Upper lobe of left lung (tissue), 6 donors: ENCODE data around the gene MYLK3. TPM values are rescaled to one million over a fixed set of nuclear protein-coding genes. Genes with fewer than 3 reads are reported as not detected.
A peak's percentile ranks its signal among the peaks of the same experiment; 100 is the strongest.

Source experiments
- ATAC-seq, 2 donors: fragments of 200-7000 bp; cut with Tn5 transposase; one replicate each; pipeline ENCODE4 v1.9.1; 2022; ENCODE audit warnings: mild to moderate bottlenecking in 2 of 2, moderate library complexity in 2 of 2; ENCODE audit not compliant: low FRiP score in 2 of 2
- DNase-seq, 2 donors: peaks; one replicate each; pipeline ENCODE4 v3.0.0-alpha.2; 2019 to 2020
- H3K27ac ChIP-seq, 4 donors: fragments of 200-600 bp; sonication (generic); one replicate each; pipeline ENCODE4 v1.5.1; 2016 to 2019
- H3K27me3 ChIP-seq, 4 donors: fragments of 200-600 bp; sonication (generic); one replicate each; pipeline ENCODE4 v1.5.1; 2017 to 2019
- H3K36me3 ChIP-seq, 4 donors: fragments of 200-600 bp; sonication (generic); one replicate each; pipeline ENCODE4 v1.5.1; 2016 to 2019
- H3K4me1 ChIP-seq, 4 donors: fragments of 200-600 bp; sonication (generic); one replicate each; pipeline ENCODE4 v1.5.1; 2018 to 2019
- H3K4me3 ChIP-seq, 4 donors: fragments of 200-600 bp; sonication (generic); one replicate each; pipeline ENCODE4 v1.5.1; 2017 to 2019; ENCODE audit warnings: mild to moderate bottlenecking in 2 of 4, moderate library complexity in 1 of 4
- H3K9me3 ChIP-seq, 4 donors: fragments of 200-600 bp; sonication (generic); one replicate each; pipeline ENCODE4 v1.5.1; 2018 to 2019
- CTCF ChIP-seq, 6 experiments: fragments of 450-650 bp in 4 of 6; fragments of 200-600 bp in 2 of 6; sonication (generic) in 2 of 6; IDR thresholded peaks; one replicate each; pipeline ENCODE4 v1.5.1; 2016 to 2019; ENCODE audit warnings: antibody characterized with exemption in 6 of 6
- EP300 ChIP-seq, 4 donors: sonication (generic); formaldehyde crosslinking; IDR thresholded peaks; one replicate each; pipeline ENCODE4 v1.5.1; 2017; ENCODE audit warnings: antibody characterized with exemption in 4 of 4, control low read depth in 2 of 4
- POLR2A ChIP-seq, 4 donors: fragments of 450-650 bp; IDR thresholded peaks; one replicate each; pipeline ENCODE4 v1.5.1; 2016 to 2017; ENCODE audit warnings: antibody characterized with exemption in 4 of 4, mild to moderate bottlenecking in 2 of 4
- POLR2AphosphoS5 ChIP-seq, 2 donors: sonication (generic); formaldehyde crosslinking; IDR thresholded peaks; one replicate each; pipeline ENCODE4 v1.5.1; 2017; ENCODE audit warnings: antibody characterized with exemption in 2 of 2
- whole genome bisulfite sequencing, 2 donors: methylation state at CpG; one replicate each; pipeline ENCODE4 v1.1.5; 2017 to 2018; 5-methylcytosine and 5-hydroxymethylcytosine counted together
- total RNA-seq, 6 donors: library from RNA; depleted of rRNA in 4 of 6; stranded (reverse); fragments of >200 nt in 4 of 6; gene quantifications; one replicate each; pipeline versions ENCODE4 v1.1.0 to v1.2.1, GENCODE V29; 2016 to 2021
- donor health status: DM: no; HTN: no; CAD: no; lungs with moderate emphysema.
- donor health status: DM: no; HTN: yes; CAD: no; lungs with severe emphysema.

The MYLK3 gene
- total RNA-seq, 6 donors from 2014 or later = 0.11 to 4.2 (median 1.1) TPM

GRCh38 chr16:46712911-46713310 lies 35.2 kb downstream of the MYLK3 start:
- H3K27ac ChIP-seq = peak overlapping the region in 1 of 4 donors; percentile 22
- H3K27me3 ChIP-seq = no peaks in the 10 kb centered on the region
- no peak overlapping the region for H3K4me3 ChIP-seq
- TF ChIP-seq EP300 (IDR thresholded peaks at IDR 0.05) = no peak
- TF ChIP-seq POLR2A (IDR thresholded peaks at IDR 0.05) = no peak
- no peak for TF ChIP-seq POLR2AphosphoS5 (IDR thresholded peaks at IDR 0.05)
- TF ChIP-seq CTCF (IDR thresholded peaks at IDR 0.05) = no peak
- ATAC-seq (no peak), DNase-seq (no peak)
- no peaks in the 10 kb centered on the region for H3K36me3 ChIP-seq
- no peaks in the 10 kb centered on the region for H3K4me1 ChIP-seq
- 69 to 71% methylated on average over 3 of the region's 3 CpGs for WGBS, 2 donors
- no peaks in the 10 kb centered on the region for H3K9me3 ChIP-seq

- WGBS, 2 donors = 57 to 73% methylated on average over 10 of the region's 10 CpGs
- H3K4me3 ChIP-seq = no peak overlapping the region
- H3K36me3 ChIP-seq = no peaks in the 10 kb centered on the region
- ATAC-seq = peak in 1 of 2 donors; percentile 64
- H3K27ac ChIP-seq = no peak overlapping the region
- H3K9me3 ChIP-seq = no peaks in the 10 kb centered on the region
- H3K27me3 ChIP-seq = no peaks in the 10 kb centered on the region
- no peaks in the 10 kb centered on the region for H3K4me1 ChIP-seq
- TF ChIP-seq CTCF (IDR thresholded peaks at IDR 0.05) (no peak), EP300 (IDR thresholded peaks at IDR 0.05) (no peak), POLR2A (IDR thresholded peaks at IDR 0.05) (no peak), POLR2AphosphoS5 (IDR thresholded peaks at IDR 0.05) (no peak)
- peak in 1 of 2 donors; percentile 53 for DNase-seq
These were observed 36.8 kb downstream of the MYLK3 start for GRCh38 chr16:46711106-46712058.

DNA sequence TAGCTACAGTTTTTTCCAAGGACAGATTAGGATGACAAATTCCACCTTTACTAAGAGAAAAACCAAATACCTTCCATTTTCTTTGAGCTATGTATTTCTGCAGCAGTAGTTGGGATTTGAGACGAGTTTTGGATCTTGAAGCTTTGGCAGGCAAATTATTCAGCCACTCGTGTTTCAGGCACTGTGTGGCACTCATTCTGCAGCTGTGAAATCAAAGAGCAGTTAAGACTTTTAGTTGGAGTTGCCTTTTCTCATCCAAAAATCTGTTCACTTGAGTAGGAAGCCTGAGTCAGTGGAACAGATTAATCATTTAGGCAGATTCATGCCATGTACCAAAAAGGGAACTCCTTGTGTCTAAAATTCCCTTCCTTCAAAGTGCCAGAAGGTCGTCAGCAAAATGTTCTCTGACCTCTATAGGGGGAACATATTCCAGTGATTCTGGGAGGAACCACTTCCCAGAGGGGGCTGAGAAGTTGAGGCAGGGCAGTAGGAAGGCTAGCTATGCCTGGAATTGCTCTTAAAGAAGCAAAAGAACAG lies 38.6 kb downstream of the MYLK3 start:
- H3K27me3 ChIP-seq = no peaks in the 10 kb centered on the region
- TF ChIP-seq EP300 (IDR thresholded peaks at IDR 0.05) = no peak
- no peak for TF ChIP-seq CTCF (IDR thresholded peaks at IDR 0.05)
- TF ChIP-seq POLR2AphosphoS5 (IDR thresholded peaks at IDR 0.05) = no peak
- no peak for TF ChIP-seq POLR2A (IDR thresholded peaks at IDR 0.05)
- DNase-seq = no peak
- H3K36me3 ChIP-seq = no peaks in the 10 kb centered on the region
- no peaks in the 10 kb centered on the region for H3K9me3 ChIP-seq
- no peak overlapping the region for H3K27ac ChIP-seq
- no peaks in the 10 kb centered on the region for H3K4me1 ChIP-seq
- no peak overlapping the region for H3K4me3 ChIP-seq
- ATAC-seq = no peak
- 35 to 43% methylated on average over 3 of the region's 3 CpGs for WGBS, 2 donors

DNA sequence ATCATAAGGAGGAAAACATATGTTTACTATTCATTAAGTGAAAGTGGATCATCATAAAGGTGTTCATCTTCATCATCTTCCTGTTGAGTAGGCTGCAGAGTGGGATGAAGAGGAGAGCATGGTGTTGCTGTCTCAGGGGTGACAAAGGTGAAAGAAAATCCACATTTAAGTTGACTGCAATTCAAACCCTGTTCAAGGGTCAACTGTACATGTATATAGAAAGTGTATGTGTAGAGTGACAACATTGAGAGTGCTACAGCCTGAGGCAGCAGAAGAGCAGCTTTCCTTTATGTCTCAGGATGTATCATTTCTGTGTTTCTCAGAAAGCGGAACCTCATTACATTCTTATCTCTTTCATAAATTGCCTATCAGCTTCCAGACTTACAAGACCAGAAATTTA lies 41.5 kb downstream of the MYLK3 start:
- Histone ChIP-seq H3K4me3 (no peak overlapping the region), H3K9me3 (no peaks in the 10 kb centered on the region), H3K27me3 (no peaks in the 10 kb centered on the region), H3K27ac (no peak overlapping the region), H3K36me3 (no peaks in the 10 kb centered on the region), H3K4me1 (no peaks in the 10 kb centered on the region)
- DNase-seq (no peak), ATAC-seq (no peak)
- WGBS, 2 donors = 0% methylated on average over 1 of the region's 1 CpG
- no peak for TF ChIP-seq POLR2AphosphoS5 (IDR thresholded peaks at IDR 0.05)
- no peak for TF ChIP-seq EP300 (IDR thresholded peaks at IDR 0.05)
- TF ChIP-seq CTCF (IDR thresholded peaks at IDR 0.05) = no peak
- TF ChIP-seq POLR2A (IDR thresholded peaks at IDR 0.05) = no peak
